Bronchial epithelial cell (primary cell): ENCODE measurements around the gene ZFYVE26. TPM values are rescaled to one million over a fixed set of nuclear protein-coding genes. Genes with fewer than 3 reads are reported as not detected.

ENCODE experiments used
- DNase-seq: peaks from one replicate; pipeline ENCODE4 v3.0.0-alpha.2; 2010; ENCODE audit warnings: low read depth
- FAIRE-seq: peaks from 2 replicates; lab custom pipeline; 2011; peaks lifted over from hg19 to GRCh38; lab: Jason Lieb, UNC
- H3K27me3 ChIP-seq: 2 replicates; pipeline ENCODE4 v1.5.1; 2011; ENCODE audit warnings: low read length; ENCODE audit not compliant: control insufficient read depth, insufficient read depth
- H3K36me3 ChIP-seq: 2 replicates; pipeline ENCODE4 v1.5.1; 2011; ENCODE audit warnings: low read length; ENCODE audit not compliant: control insufficient read depth, insufficient read depth
- H3K4me3 ChIP-seq: 2 replicates; pipeline ENCODE4 v1.5.1; 2011; ENCODE audit warnings: mild to moderate bottlenecking, low read depth, low read length, control low read depth
- CTCF ChIP-seq: IDR thresholded peaks from 2 replicates; pipeline ENCODE4 v1.5.1; 2011; ENCODE audit warnings: mild to moderate bottlenecking, moderate library complexity, low read length, control low read depth, inconsistent platforms; ENCODE audit not compliant: insufficient read depth, severe bottlenecking
- total RNA-seq: library from RNA; depleted of rRNA; stranded (reverse); fragments of >200 nt; gene quantifications from 2 replicates; pipeline ENCODE4 v1.2.1, GENCODE V29; 2014

ZFYVE26 gene
- total RNA-seq, 1 donor from 2014 or later = 11.3 TPM

GRCh38 chr14:67763158-67763822 lies 53.1 kb downstream of the ZFYVE26 start:
- H3K4me3 ChIP-seq = no peak overlapping the region
- TF ChIP-seq CTCF = no peak
- peak; percentile 85 for DNase-seq
- H3K36me3 ChIP-seq = peaks cover 9% of the 10 kb centered on the region
- H3K27me3 ChIP-seq = no peaks in the 10 kb centered on the region
- FAIRE-seq = no peak

GRCh38 chr14:67762051-67762450 lies 54.3 kb downstream of the ZFYVE26 start:
- TF ChIP-seq CTCF = no peak
- Histone ChIP-seq H3K4me3 (no peak overlapping the region), H3K27me3 (no peaks in the 10 kb centered on the region), H3K36me3 (peaks cover 9% of the 10 kb centered on the region)
- FAIRE-seq (no peak), DNase-seq (no peak)

GRCh38 chr14:67759916-67760315 lies 56.5 kb downstream of the ZFYVE26 start:
- no peak for FAIRE-seq
- H3K36me3 ChIP-seq = peaks cover 12% of the 10 kb centered on the region

GRCh38 chr14:67757175-67757574 lies 59.2 kb downstream of the ZFYVE26 start:
- DNase-seq (no peak), FAIRE-seq (no peak)
- Histone ChIP-seq H3K27me3 (no peaks in the 10 kb centered on the region), H3K4me3 (no peak overlapping the region), H3K36me3 (peaks cover 13% of the 10 kb centered on the region)
- TF ChIP-seq CTCF = no peak

More at GRCh38 chr14:67759916-67760315, 56.5 kb downstream of the ZFYVE26 start:
- no peak overlapping the region for H3K4me3 ChIP-seq
- TF ChIP-seq CTCF = no peak
- H3K27me3 ChIP-seq = no peaks in the 10 kb centered on the region
- DNase-seq = no peak

- FAIRE-seq = no peak
- H3K27me3 ChIP-seq = no peaks in the 10 kb centered on the region
- peaks cover 12% of the 10 kb centered on the region for H3K36me3 ChIP-seq
These were observed 59.9 kb downstream of the ZFYVE26 start for GRCh38 chr14:67756496-67756895.

More at GRCh38 chr14:67756496-67756895, 59.9 kb downstream of the ZFYVE26 start:
- no peak overlapping the region for H3K4me3 ChIP-seq
- TF ChIP-seq CTCF = no peak
- no peak for DNase-seq
